Motor neuron (in vitro differentiated cells): ENCODE measurements around the gene ATP9A. TPM values are rescaled to one million over a fixed set of nuclear protein-coding genes. Genes with fewer than 3 reads are reported as not detected.
A peak's percentile ranks its signal among the peaks of the same experiment; 100 is the strongest.
"Not testable (repeated sequence)": the region's sequence is repeated elsewhere in the genome, so short reads cannot be mapped to it uniquely, and the experiment has no call there.

Source experiments
- ATAC-seq, 8 experiments: fragments of 200-7000 bp; cut with Tn5 transposase; replicated peaks in 6 of 8; 2 replicates each; pipeline ENCODE4 v1.8.0; 2021; ENCODE audit warnings: mild to moderate bottlenecking in 8 of 8, moderate library complexity in 8 of 8
- H3K27ac ChIP-seq, 2 donors: fragments of 250-450 bp; sonication (Bioruptor Pico); 2 replicates each; pipeline ENCODE4 v1.9.0; 2021; ENCODE audit warnings: antibody characterized with exemption in 2 of 2, mild to moderate bottlenecking in 2 of 2, moderate library complexity in 1 of 2
- H3K4me1 ChIP-seq, 2 donors: fragments of 250-450 bp; sonication (Bioruptor Pico); replicated peaks in 1 of 2; 2 replicates each; pipeline ENCODE4 v1.6.1; 2021; ENCODE audit warnings: antibody characterized with exemption in 2 of 2, mild to moderate bottlenecking in 2 of 2, moderate library complexity in 1 of 2
- H3K4me3 ChIP-seq, 5 donors: fragments of 250-450 bp; sonication (Bioruptor Pico); 2 replicates each; pipeline ENCODE4 v1.9.0; 2021; ENCODE audit warnings: antibody characterized with exemption in 5 of 5, mild to moderate bottlenecking in 5 of 5, moderate library complexity in 4 of 5
- WGBS, 10 experiments: fragments of 450-650 bp; shearing (Covaris generic); methylation state at CpG; one replicate each; pipeline ENCODE4 v1.0.0; 2022; 5-methylcytosine and 5-hydroxymethylcytosine counted together
- in situ Hi-C, 9 experiments: fragments of 400-800 bp; cut with MboI; loops; one replicate each; pipeline ENCODE4 v1.15.0; 2021; ENCODE audit warnings: low sequenced_read_pairs in 9 of 9, low pct_unique_long_range_greater_than_20kb in 2 of 9; ENCODE audit not compliant: unreplicated experiment in 9 of 9
- total RNA-seq, 8 experiments: library from RNA; unstranded; fragments of 300-600 nt; gene quantifications; 2 replicates each; pipeline versions ENCODE4 v1.2.3 to v1.2.4, GENCODE V29; 2022

ATP9A gene
- total RNA-seq, 8 experiments from 2014 or later = 29.7 to 103 (median 88.1) TPM

DNA sequence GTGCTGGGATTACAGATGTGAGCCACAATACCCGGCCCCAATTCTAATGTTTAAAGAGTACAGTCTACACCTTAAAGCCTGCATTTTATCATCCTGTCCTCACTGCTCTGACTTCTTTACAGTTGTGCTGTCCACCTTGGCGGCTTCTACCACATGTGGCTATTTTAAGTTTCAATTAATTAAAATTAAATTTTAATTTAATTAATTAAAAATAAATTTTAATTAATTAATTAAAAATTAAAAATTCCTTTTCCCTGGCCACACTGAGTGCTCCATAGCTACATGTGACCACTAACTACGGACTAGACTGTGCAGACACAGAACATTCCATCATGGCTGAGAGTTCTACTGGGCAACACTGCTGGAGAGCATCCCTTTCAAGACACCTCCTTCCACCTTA lies 27.4 kb downstream of the ATP9A start:
- 80 to 100% (median 93%) methylated on average over 2 to 3 of the region's 3 CpGs; no CpG with 5 or more reads in 1 of the 10 experiments for WGBS, 10 experiments
- in situ Hi-C loops = no loop called here
- ATAC-seq = no peak
- H3K4me1 ChIP-seq = peaks cover 0 to 3% of the 10 kb centered on the region in 2 donors
- no peak overlapping the region for H3K4me3 ChIP-seq
- no peak overlapping the region for H3K27ac ChIP-seq

GRCh38 chr20:51740308-51740707 lies 27.9 kb downstream of the ATP9A start:
- H3K27ac ChIP-seq, H3K4me1 ChIP-seq, H3K4me3 ChIP-seq, in situ Hi-C loops, ATAC-seq: not testable (repeated sequence)
- WGBS, 10 experiments = 89 to 94% methylated on average over 2 to 4 of the region's 7 CpGs; no CpG with 5 or more reads in 8 of the 10 experiments

DNA sequence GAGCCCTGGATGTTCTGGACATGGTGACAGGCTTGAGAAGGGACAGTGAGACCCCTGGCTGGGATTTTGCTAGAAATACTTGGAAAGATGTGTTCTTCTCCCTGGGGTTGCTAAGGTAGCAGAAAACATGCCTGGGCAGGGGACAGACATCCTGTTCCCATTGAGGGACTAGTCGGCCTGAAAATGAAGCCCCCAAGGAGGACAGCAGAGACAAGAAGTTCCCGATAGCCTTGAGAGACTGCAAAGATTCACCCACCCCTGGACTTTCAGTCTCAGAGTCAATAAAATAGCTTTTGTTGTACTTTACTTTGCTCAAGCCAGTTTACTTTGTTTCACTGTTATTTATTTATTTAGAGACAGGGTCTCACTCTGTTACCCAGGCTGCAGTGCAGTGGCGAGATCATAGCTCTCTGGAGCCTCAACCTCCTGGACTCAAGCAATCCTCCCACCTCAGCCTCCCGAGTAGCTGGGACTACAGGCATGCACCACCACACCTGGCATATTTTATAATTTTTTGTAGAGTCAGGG lies 28.4 kb downstream of the ATP9A start:
- Histone ChIP-seq H3K27ac (no peak overlapping the region), H3K4me1 (peaks cover 0 to 10% of the 10 kb centered on the region in 2 donors), H3K4me3 (no peak overlapping the region)
- WGBS, 10 experiments = 40 to 100% (median 70%) methylated on average over 1 to 2 of the region's 4 CpGs; no CpG with 5 or more reads in 2 of the 10 experiments
- in situ Hi-C loops = no loop called here
- ATAC-seq = peak in 1 of 8 experiments; percentile 39

GRCh38 chr20:51738877-51739447 lies 29.2 kb downstream of the ATP9A start:
- peak in 1 of 8 experiments; percentile 38 for ATAC-seq
- in situ Hi-C loops = no loop called here
- Histone ChIP-seq H3K4me1 (peaks cover 0 to 12% of the 10 kb centered on the region in 2 donors), H3K4me3 (no peak overlapping the region), H3K27ac (no peak overlapping the region)
- 80 to 100% (median 94%) methylated on average over 1 to 4 of the region's 12 CpGs; no CpG with 5 or more reads in 2 of the 10 experiments for WGBS, 10 experiments

GRCh38 chr20:51738261-51738660 lies 29.9 kb downstream of the ATP9A start:
- H3K4me3 ChIP-seq, ATAC-seq, H3K27ac ChIP-seq, in situ Hi-C loops: not testable (repeated sequence)
- WGBS, 10 experiments = 83 to 100% (median 94%) methylated on average over 1 to 12 of the region's 15 CpGs; no CpG with 5 or more reads in 4 of the 10 experiments
- H3K4me1 ChIP-seq = peaks cover 0 to 12% of the 10 kb centered on the region in 2 donors

GRCh38 chr20:51736947-51737346 lies 31.2 kb downstream of the ATP9A start:
- Histone ChIP-seq H3K4me3 (no peak overlapping the region), H3K27ac (no peak overlapping the region), H3K4me1 (peaks cover 6 to 15% of the 10 kb centered on the region in 2 donors)
- no peak for ATAC-seq
- in situ Hi-C loops = no loop called here
- WGBS, 10 experiments = 60 to 100% (median 82%) methylated on average over 1 to 4 of the region's 5 CpGs; no CpG with 5 or more reads in 4 of the 10 experiments

GRCh38 chr20:51735728-51736600 lies 32.2 kb downstream of the ATP9A start:
- in situ Hi-C loops = no loop called here
- Histone ChIP-seq H3K27ac (no peak overlapping the region), H3K4me1 (peaks cover 6 to 22% of the 10 kb centered on the region in 2 donors), H3K4me3 (no peak overlapping the region)
- 70 to 100% (median 88%) methylated on average over 1 to 9 of the region's 11 CpGs; no CpG with 5 or more reads in 1 of the 10 experiments for WGBS, 10 experiments
- ATAC-seq = no peak

- Histone ChIP-seq H3K4me1 (peaks cover 6 to 22% of the 10 kb centered on the region in 2 donors), H3K4me3 (no peak overlapping the region), H3K27ac (no peak overlapping the region)
- WGBS, 10 experiments = 48 to 74% (median 66%) methylated on average over 6 to 12 of the region's 13 CpGs; no CpG with 5 or more reads in 2 of the 10 experiments
- in situ Hi-C loops = no loop called here
- peak in 2 of 8 experiments; percentile 37 to 57 for ATAC-seq
These were observed 33.1 kb downstream of the ATP9A start for GRCh38 chr20:51734876-51735720.

- 29 to 100% (median 93%) methylated on average over 1 to 3 of the region's 3 CpGs; no CpG with 5 or more reads in 2 of the 10 experiments for WGBS, 10 experiments
- in situ Hi-C loops = no loop called here
These were observed 35.1 kb downstream of the ATP9A start for GRCh38 chr20:51733070-51733469.

GRCh38 chr20:51732096-51732791 lies 35.9 kb downstream of the ATP9A start:
- peak in 3 of 8 experiments; percentile 9 to 72 (median 21) for ATAC-seq
- no peak overlapping the region for H3K27ac ChIP-seq
- in situ Hi-C loops = no loop called here
- no peak overlapping the region for H3K4me3 ChIP-seq
- H3K4me1 ChIP-seq = peaks cover 6 to 19% of the 10 kb centered on the region in 2 donors
- WGBS, 10 experiments = 50 to 100% (median 84%) methylated on average over 1 to 6 of the region's 12 CpGs; no CpG with 5 or more reads in 2 of the 10 experiments

More at GRCh38 chr20:51733070-51733469, 35.1 kb downstream of the ATP9A start:
- ATAC-seq = no peak
- Histone ChIP-seq H3K4me3 (no peak overlapping the region), H3K4me1 (peaks cover 6 to 19% of the 10 kb centered on the region in 2 donors), H3K27ac (no peak overlapping the region)

DNA sequence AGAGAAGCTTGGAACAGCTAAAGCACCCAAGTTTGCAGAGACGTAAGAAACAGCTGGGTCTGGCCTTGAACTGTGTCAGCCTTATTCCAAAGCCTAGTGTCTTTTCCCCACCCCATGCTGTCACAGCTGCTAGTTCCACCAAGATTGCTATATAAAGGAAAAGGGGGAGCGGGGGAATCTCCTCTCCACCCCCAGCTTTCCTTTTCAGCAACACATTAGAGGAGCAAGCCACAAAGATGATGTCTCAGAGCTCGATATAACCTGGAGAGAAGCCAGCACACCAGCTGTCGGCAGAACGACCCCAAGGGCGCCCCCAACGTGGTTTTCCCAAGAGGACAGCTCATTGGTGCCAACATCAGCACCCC lies 36.5 kb downstream of the ATP9A start:
- no peak for ATAC-seq
- Histone ChIP-seq H3K4me3 (no peak overlapping the region), H3K4me1 (peaks cover 6 to 19% of the 10 kb centered on the region in 2 donors), H3K27ac (no peak overlapping the region)
- WGBS, 10 experiments = 3 to 100% (median 68%) methylated on average over 1 to 7 of the region's 7 CpGs; no CpG with 5 or more reads in 4 of the 10 experiments
- in situ Hi-C loops = no loop called here

GRCh38 chr20:51729771-51730170 lies 38.4 kb downstream of the ATP9A start:
- ATAC-seq = no peak
- WGBS, 10 experiments = 83 to 100% (median 94%) methylated on average over 1 to 10 of the region's 13 CpGs; no CpG with 5 or more reads in 4 of the 10 experiments
- in situ Hi-C loops = no loop called here
- H3K27ac ChIP-seq = no peak overlapping the region
- peaks cover 6 to 12% of the 10 kb centered on the region in 2 donors for H3K4me1 ChIP-seq
- no peak overlapping the region for H3K4me3 ChIP-seq
